ENCODE measurements around the gene KIAA0513.

DNA sequence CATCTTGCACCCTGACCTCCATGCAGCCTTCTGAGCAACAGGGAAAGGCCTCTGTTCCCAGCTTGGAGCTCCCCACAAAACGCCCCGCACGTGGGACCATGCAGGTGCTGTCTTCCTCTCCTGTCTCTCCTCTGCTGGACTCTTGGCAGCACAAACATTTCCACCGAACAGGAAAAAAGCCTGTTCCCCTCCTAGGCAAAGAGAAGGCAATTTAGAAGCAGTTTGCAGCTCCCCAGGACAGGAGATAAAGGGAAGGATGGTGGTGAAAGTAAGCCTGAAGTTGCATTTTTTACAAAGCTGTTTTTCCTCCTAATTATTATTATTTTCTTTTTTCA, 92.4 kb downstream of the KIAA0513 start:
- TF ChIP-seq, protein P1, sequence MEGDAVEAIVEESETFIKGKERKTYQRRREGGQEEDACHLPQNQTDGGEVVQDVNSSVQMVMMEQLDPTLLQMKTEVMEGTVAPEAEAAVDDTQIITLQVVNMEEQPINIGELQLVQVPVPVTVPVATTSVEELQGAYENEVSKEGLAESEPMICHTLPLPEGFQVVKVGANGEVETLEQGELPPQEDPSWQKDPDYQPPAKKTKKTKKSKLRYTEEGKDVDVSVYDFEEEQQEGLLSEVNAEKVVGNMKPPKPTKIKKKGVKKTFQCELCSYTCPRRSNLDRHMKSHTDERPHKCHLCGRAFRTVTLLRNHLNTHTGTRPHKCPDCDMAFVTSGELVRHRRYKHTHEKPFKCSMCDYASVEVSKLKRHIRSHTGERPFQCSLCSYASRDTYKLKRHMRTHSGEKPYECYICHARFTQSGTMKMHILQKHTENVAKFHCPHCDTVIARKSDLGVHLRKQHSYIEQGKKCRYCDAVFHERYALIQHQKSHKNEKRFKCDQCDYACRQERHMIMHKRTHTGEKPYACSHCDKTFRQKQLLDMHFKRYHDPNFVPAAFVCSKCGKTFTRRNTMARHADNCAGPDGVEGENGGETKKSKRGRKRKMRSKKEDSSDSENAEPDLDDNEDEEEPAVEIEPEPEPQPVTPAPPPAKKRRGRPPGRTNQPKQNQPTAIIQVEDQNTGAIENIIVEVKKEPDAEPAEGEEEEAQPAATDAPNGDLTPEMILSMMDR (IDR thresholded peaks at IDR 0.05; ENCODE audit: low read depth, low read length), result no peak
- no peak for TF ChIP-seq MYC (IDR thresholded peaks at IDR 0.05; ENCODE audit: low read depth, low read length)
- TF ChIP-seq POLR2A (IDR thresholded peaks at IDR 0.05; ENCODE audit: extremely low read depth, insufficient read length), result no peak
- TF ChIP-seq, protein P2, sequence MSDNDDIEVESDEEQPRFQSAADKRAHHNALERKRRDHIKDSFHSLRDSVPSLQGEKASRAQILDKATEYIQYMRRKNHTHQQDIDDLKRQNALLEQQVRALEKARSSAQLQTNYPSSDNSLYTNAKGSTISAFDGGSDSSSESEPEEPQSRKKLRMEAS (IDR thresholded peaks at IDR 0.05; ENCODE audit: low read depth, low read length), result no peak
